K562 (cell line): ENCODE results near the gene SPTBN4. TPM values are rescaled to one million over a fixed set of nuclear protein-coding genes. Genes with fewer than 3 reads are reported as not detected.

Experiments
- CHD4 ChIP-seq: fragments of 200-600 bp; sonication (generic); IDR thresholded peaks from 3 replicates; pipeline ENCODE4 v1.6.1; 2012; ENCODE audit warnings: low read depth, mild to moderate bottlenecking, mixed read lengths, low read length, inconsistent platforms; ENCODE audit not compliant: insufficient read depth, insufficient replicate concordance, poor library complexity, severe bottlenecking
- DACH1 ChIP-seq: fragments of 450-650 bp; IDR thresholded peaks from 2 replicates; pipeline ENCODE4 v1.6.1; 2018; ENCODE audit not compliant: partially characterized antibody
- GMEB1 ChIP-seq: fragments of 250-450 bp; sonication (Bioruptor Pico); IDR thresholded peaks from 2 replicates; pipeline ENCODE4 v1.4.0; 2020; ENCODE audit warnings: mild to moderate bottlenecking
- HCFC1 ChIP-seq: IDR thresholded peaks from 2 replicates; pipeline ENCODE4 v1.6.1; 2012; ENCODE audit warnings: low read depth, low read length, improper control_type of control experiment
- HDAC8 ChIP-seq: fragments of 450-650 bp; IDR thresholded peaks from 2 replicates; pipeline ENCODE4 v1.6.1; 2016; ENCODE audit warnings: mild to moderate bottlenecking, missing genetic modification characterization, moderate library complexity, missing compliant biosample characterization
- HDGF ChIP-seq: fragments of 450-650 bp; IDR thresholded peaks from 2 replicates; pipeline ENCODE4 v1.6.1; 2016
- KAT7 ChIP-seq: sonication (generic); formaldehyde crosslinking; IDR thresholded peaks from 2 replicates; pipeline ENCODE4 v1.8.0; 2022; ENCODE audit warnings: missing genetic modification reagents, mild to moderate bottlenecking, borderline replicate concordance
- KDM1A ChIP-seq, 2 experiments: fragments of 450-650 bp; IDR thresholded peaks; 2 replicates each; pipeline ENCODE4 v1.6.1; 2016; ENCODE audit warnings: mild to moderate bottlenecking in 2 of 2
- MAZ ChIP-seq, 2 experiments: fragments of 450-650 bp in 1 of 2; sonication (generic) in 1 of 2; formaldehyde crosslinking; IDR thresholded peaks in 1 of 2; conservative IDR thresholded peaks in 1 of 2; 2 replicates each; pipeline versions ENCODE4 v1.4.0 to v1.5.0; 2020; ENCODE audit warnings: mild to moderate bottlenecking in 1 of 2, missing genetic modification reagents in 1 of 2
- MXI1 ChIP-seq: IDR thresholded peaks from 2 replicates; pipeline ENCODE4 v1.6.1; 2011; ENCODE audit warnings: low read depth, mild to moderate bottlenecking, improper control_type of control experiment, low read length
- NONO ChIP-seq, 2 experiments: fragments of 200-400 bp in 1 of 2; fragments of 450-650 bp in 1 of 2; formaldehyde crosslinking in 1 of 2; IDR thresholded peaks; 2 replicates each; pipeline ENCODE4 v1.6.1; 2017; ENCODE audit warnings: low read depth in 2 of 2, mild to moderate bottlenecking in 2 of 2, moderate library complexity in 2 of 2, low read length in 1 of 2
- RFX7 ChIP-seq: fragments of 250-450 bp; sonication (Bioruptor Pico); IDR thresholded peaks from 2 replicates; pipeline ENCODE4 v1.5.1; 2021; ENCODE audit warnings: mild to moderate bottlenecking
- SAFB ChIP-seq: fragments of 200-400 bp; formaldehyde crosslinking; IDR thresholded peaks from 2 replicates; pipeline ENCODE4 v1.6.1; 2017; ENCODE audit warnings: low read depth, low read length, borderline replicate concordance
- SMAD2 ChIP-seq: fragments of 150-350 bp; IDR thresholded peaks from 2 replicates; pipeline ENCODE4 v1.6.1; 2014; ENCODE audit warnings: low read depth, mild to moderate bottlenecking, low read length
- SRSF7 ChIP-seq: fragments of 200-400 bp; formaldehyde crosslinking; optimal IDR thresholded peaks from 2 replicates; pipeline ENCODE3; 2017; ENCODE audit warnings: mild to moderate bottlenecking, low read depth, low read length
- TAF7 ChIP-seq: fragments of 450-650 bp; IDR thresholded peaks from 2 replicates; pipeline ENCODE4 v1.6.1; 2016; ENCODE audit warnings: missing genetic modification characterization, missing compliant biosample characterization
- TAL1 ChIP-seq: fragments of 450-650 bp; IDR thresholded peaks from 2 replicates; pipeline ENCODE4 v1.6.1; 2016; ENCODE audit warnings: mild to moderate bottlenecking
- TARDBP ChIP-seq: fragments of 450-650 bp; IDR thresholded peaks from 2 replicates; pipeline ENCODE4 v1.6.1; 2016
- ZKSCAN3 ChIP-seq: fragments of 250-450 bp; sonication (Bioruptor Pico); IDR thresholded peaks from 2 replicates; pipeline ENCODE4 v1.4.0; 2020
- ZNF239 ChIP-seq: fragments of 250-450 bp; sonication (Bioruptor Pico); IDR thresholded peaks from 2 replicates; pipeline ENCODE4 v1.4.0; 2020; ENCODE audit warnings: mild to moderate bottlenecking
- ZNF24 ChIP-seq: fragments of 450-650 bp; IDR thresholded peaks from 2 replicates; pipeline ENCODE4 v1.6.1; 2016
- ZNF695 ChIP-seq: fragments of 450-650 bp; formaldehyde crosslinking; IDR thresholded peaks from 2 replicates; pipeline ENCODE4 v1.4.0; 2020; ENCODE audit warnings: mild to moderate bottlenecking, moderate library complexity
- polyA plus RNA-seq, 8 experiments: library from polyadenylated mRNA; depleted of rRNA in 4 of 8; stranded (reverse) in 5 of 8; unstranded in 3 of 8; fragments of >200 nt; fragmentation: Nextera tagmentation in 2 of 8; fragmentation: Illumina TruSeq in 1 of 8; extraction: Ambion mirVana in 2 of 8; extraction: Trizol in 1 of 8; gene quantifications; 2 replicates each; pipeline versions ENCODE4 v1.2.1 to v1.2.3, GENCODE V29; 2011 to 2014; ENCODE audit warnings: inconsistent platforms in 1 of 8, missing spikeins in 1 of 8
- total RNA-seq, 7 experiments: library from RNA; depleted of rRNA in 6 of 7; stranded (reverse); fragments of >200 nt in 6 of 7; fragmentation: Illumina TruSeq in 2 of 7; extraction: Trizol in 2 of 7; gene quantifications; 2 replicates each; pipeline versions ENCODE4 v1.2.1 to v1.2.3, GENCODE V29; 2011 to 2021; ENCODE audit warnings: low replicate concordance in 1 of 7
- TF ChIP-seq, protein P1 (sequence below): sonication (generic); formaldehyde crosslinking; IDR thresholded peaks from 2 replicates; pipeline ENCODE4 v1.8.0; 2023; ENCODE audit warnings: mild to moderate bottlenecking, missing genetic modification reagents
- TF ChIP-seq, protein P2 (sequence below): sonication (generic); formaldehyde crosslinking; IDR thresholded peaks from 2 replicates; pipeline ENCODE4 v1.8.0; 2022; ENCODE audit warnings: missing genetic modification reagents, mild to moderate bottlenecking, moderate library complexity, borderline replicate concordance

SPTBN4 gene
- total and polyA plus RNA-seq, 9 of the 15 experiments (the other 6 are each of a cell fraction or from before 2014, with no cell fraction given), result 0.01 to 1.5 (median 0.86) TPM

GRCh38 chr19:40523322-40524047 lies 56.7 kb downstream of the SPTBN4 start (continued):
- no peak for TF ChIP-seq HDGF
- TF ChIP-seq SAFB, result peak; percentile 48; the same call in 1 of the 2 replicates
- no peak for TF ChIP-seq HDAC8
- no peak for TF ChIP-seq NONO (IDR thresholded peaks at IDR 0.05; ENCODE audit: low read depth in 2 of 2, low read length in 1 of 2)
- TF ChIP-seq, protein P1, sequence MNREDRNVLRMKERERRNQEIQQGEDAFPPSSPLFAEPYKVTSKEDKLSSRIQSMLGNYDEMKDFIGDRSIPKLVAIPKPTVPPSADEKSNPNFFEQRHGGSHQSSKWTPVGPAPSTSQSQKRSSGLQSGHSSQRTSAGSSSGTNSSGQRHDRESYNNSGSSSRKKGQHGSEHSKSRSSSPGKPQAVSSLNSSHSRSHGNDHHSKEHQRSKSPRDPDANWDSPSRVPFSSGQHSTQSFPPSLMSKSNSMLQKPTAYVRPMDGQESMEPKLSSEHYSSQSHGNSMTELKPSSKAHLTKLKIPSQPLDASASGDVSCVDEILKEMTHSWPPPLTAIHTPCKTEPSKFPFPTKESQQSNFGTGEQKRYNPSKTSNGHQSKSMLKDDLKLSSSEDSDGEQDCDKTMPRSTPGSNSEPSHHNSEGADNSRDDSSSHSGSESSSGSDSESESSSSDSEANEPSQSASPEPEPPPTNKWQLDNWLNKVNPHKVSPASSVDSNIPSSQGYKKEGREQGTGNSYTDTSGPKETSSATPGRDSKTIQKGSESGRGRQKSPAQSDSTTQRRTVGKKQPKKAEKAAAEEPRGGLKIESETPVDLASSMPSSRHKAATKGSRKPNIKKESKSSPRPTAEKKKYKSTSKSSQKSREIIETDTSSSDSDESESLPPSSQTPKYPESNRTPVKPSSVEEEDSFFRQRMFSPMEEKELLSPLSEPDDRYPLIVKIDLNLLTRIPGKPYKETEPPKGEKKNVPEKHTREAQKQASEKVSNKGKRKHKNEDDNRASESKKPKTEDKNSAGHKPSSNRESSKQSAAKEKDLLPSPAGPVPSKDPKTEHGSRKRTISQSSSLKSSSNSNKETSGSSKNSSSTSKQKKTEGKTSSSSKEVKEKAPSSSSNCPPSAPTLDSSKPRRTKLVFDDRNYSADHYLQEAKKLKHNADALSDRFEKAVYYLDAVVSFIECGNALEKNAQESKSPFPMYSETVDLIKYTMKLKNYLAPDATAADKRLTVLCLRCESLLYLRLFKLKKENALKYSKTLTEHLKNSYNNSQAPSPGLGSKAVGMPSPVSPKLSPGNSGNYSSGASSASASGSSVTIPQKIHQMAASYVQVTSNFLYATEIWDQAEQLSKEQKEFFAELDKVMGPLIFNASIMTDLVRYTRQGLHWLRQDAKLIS (CRISPR knock-in tag), result no peak
- no peak for TF ChIP-seq ZNF695 (CRISPR knock-in tag)
- no peak for TF ChIP-seq CHD4
- TF ChIP-seq RFX7, result no peak
- no peak for TF ChIP-seq ZNF239 (CRISPR knock-in tag)
- no peak for TF ChIP-seq MXI1
- 0 out of 2 replicates have a peak, but pooled peaks have one; percentile 7 for TF ChIP-seq TAL1
- peak in 1 of 2 experiments; percentile 69; a peak in 2 of 4 replicates for TF ChIP-seq MAZ (CRISPR knock-in tag; conservative IDR thresholded peaks at IDR 0.05 in 1 of 2, IDR thresholded peaks at IDR 0.05 in 1 of 2)
- TF ChIP-seq, protein P2, sequence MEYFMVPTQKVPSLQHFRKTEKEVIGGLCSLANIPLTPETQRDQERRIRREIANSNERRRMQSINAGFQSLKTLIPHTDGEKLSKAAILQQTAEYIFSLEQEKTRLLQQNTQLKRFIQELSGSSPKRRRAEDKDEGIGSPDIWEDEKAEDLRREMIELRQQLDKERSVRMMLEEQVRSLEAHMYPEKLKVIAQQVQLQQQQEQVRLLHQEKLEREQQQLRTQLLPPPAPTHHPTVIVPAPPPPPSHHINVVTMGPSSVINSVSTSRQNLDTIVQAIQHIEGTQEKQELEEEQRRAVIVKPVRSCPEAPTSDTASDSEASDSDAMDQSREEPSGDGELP (CRISPR knock-in tag), result peak; percentile 65; the same call in 1 of the 2 replicates
- no peak for TF ChIP-seq KAT7 (CRISPR knock-in tag)
- peak; percentile 30; the same call in 1 of the 2 replicates for TF ChIP-seq HCFC1
- no peak for TF ChIP-seq ZKSCAN3
- no peak for TF ChIP-seq SMAD2
- TF ChIP-seq DACH1, result no peak
- 0 out of 2 replicates have a peak, but pooled peaks have one; percentile 50 for TF ChIP-seq TARDBP
- TF ChIP-seq TAF7, result no peak
- no peak for TF ChIP-seq SRSF7
- TF ChIP-seq KDM1A (IDR thresholded peaks at IDR 0.05), result 0 out of 4 replicates have a peak, but pooled peaks of 1 of the 2 experiments have one; percentile 5
- TF ChIP-seq ZNF24, result peak; percentile 41; the same call in 1 of the 2 replicates
- no peak for TF ChIP-seq GMEB1 (CRISPR knock-in tag)
